D721Med (cell line): Measurements from ENCODE around the gene KCNJ1.

Experiments
- DNase-seq: peaks from one replicate; pipeline ENCODE4 v3.0.0; 2011; ENCODE audit warnings: low spot score; ENCODE audit not compliant: insufficient read length
- FAIRE-seq: peaks from 2 replicates; lab custom pipeline; 2011; peaks lifted over from hg19 to GRCh38; lab: Jason Lieb, UNC
- CTCF ChIP-seq: IDR thresholded peaks from 2 replicates; pipeline ENCODE4 v1.5.1; 2012; ENCODE audit warnings: mild to moderate bottlenecking, control low read depth; ENCODE audit not compliant: insufficient read depth; ENCODE audit errors: missing control alignments

Gene KCNJ1

GRCh38 chr11:128900468-128900867 is 33.4 kb upstream of the KCNJ1 start:
- DNase-seq (no peak), FAIRE-seq (no peak)
- TF ChIP-seq CTCF = no peak

GRCh38 chr11:128898580-128899344 is 31.7 kb upstream of the KCNJ1 start:
- no peak for FAIRE-seq
- TF ChIP-seq CTCF = no peak
- no peak for DNase-seq

- FAIRE-seq = no peak
- no peak for DNase-seq
- no peak for TF ChIP-seq CTCF
These were observed 30.7 kb upstream of the KCNJ1 start for GRCh38 chr11:128897826-128898225.

GRCh38 chr11:128896356-128896755 is 29.3 kb upstream of the KCNJ1 start:
- no peak for DNase-seq

GRCh38 chr11:128895526-128895925 is 28.4 kb upstream of the KCNJ1 start:
- DNase-seq = no peak
- no peak for FAIRE-seq
- TF ChIP-seq CTCF = no peak

More at GRCh38 chr11:128896356-128896755, 29.3 kb upstream of the KCNJ1 start:
- no peak for FAIRE-seq
- no peak for TF ChIP-seq CTCF

GRCh38 chr11:128894685-128895084 is 27.6 kb upstream of the KCNJ1 start:
- no peak for FAIRE-seq
- no peak for DNase-seq

More at GRCh38 chr11:128894685-128895084, 27.6 kb upstream of the KCNJ1 start:
- TF ChIP-seq CTCF = no peak
